ENCODE measurements around the gene KHDRBS2.

DNA sequence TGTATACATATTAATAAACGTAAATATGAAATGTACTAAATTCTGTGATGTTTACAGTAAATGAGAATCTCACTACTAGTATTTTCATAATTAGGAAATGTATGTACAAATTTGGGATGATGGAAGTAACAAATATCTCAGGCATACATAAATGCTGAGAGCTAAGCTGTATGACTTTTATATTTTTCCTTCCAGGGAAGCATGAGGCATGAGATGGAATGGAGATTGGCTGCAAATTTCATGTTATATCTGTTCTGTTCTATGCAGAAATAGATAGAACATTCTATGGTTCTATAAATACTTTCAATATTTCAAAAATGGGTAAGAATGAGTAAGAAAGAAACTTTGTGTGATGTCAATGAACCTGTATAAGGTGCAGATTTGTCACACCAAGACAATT lies 335.2 kb downstream of the KHDRBS2 start:
- TF ChIP-seq, protein P1, sequence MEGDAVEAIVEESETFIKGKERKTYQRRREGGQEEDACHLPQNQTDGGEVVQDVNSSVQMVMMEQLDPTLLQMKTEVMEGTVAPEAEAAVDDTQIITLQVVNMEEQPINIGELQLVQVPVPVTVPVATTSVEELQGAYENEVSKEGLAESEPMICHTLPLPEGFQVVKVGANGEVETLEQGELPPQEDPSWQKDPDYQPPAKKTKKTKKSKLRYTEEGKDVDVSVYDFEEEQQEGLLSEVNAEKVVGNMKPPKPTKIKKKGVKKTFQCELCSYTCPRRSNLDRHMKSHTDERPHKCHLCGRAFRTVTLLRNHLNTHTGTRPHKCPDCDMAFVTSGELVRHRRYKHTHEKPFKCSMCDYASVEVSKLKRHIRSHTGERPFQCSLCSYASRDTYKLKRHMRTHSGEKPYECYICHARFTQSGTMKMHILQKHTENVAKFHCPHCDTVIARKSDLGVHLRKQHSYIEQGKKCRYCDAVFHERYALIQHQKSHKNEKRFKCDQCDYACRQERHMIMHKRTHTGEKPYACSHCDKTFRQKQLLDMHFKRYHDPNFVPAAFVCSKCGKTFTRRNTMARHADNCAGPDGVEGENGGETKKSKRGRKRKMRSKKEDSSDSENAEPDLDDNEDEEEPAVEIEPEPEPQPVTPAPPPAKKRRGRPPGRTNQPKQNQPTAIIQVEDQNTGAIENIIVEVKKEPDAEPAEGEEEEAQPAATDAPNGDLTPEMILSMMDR (IDR thresholded peaks at IDR 0.05) = no peak
- TF ChIP-seq EZH2 (IDR thresholded peaks at IDR 0.05) = no peak
- no peak for TF ChIP-seq EZH2phosphoT487 (IDR thresholded peaks at IDR 0.05)

All from neural progenitor cell (in vitro differentiated cells).